DMS153 treated with DMSO at 0.1 percent for 48 hours (cell line): Measurements from ENCODE around the gene TMPRSS9.

Experiments
- DNase-seq: peaks from one replicate; lab custom pipeline; 2025; ENCODE audit not compliant: unreplicated experiment; lab: John Stamatoyannopoulos, UW

TMPRSS9 gene

DNA sequence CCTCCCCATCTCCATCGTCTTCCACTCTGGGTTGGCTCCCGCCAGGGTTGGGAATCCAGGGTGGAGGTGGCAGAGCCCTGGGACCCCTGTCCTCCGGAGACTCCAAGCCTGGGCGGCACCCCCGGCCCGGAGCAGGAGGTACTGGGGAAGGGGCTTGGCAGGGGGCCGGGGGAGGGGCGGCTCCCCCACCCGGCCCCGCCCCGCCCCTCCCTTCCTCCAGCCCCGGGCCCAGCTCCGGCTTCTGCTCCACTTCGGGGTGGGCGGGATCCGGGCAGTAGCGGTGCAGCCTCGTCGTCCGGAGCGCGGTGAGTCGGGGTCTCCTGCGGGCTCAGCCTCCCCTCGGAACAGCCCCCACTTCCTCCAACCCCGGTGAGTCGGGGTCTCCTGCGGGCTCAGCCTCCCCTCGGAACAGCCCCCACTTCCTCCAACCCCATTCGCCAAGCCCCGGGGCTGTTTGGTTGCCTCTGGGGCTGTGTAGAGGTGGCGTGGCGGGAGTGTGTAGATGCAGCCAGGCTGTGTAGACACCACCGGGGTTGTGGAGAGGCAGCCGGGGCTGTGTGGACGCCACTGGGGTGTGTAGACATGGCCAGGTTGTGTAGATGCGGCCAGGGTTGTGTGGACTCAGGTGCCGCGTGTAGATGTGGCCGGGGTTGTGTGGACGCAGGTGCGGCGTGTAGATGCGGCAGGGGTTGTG is at the start of gene TMPRSS9:
TSS of gene TMPRSS9 (plus strand) at position 274 of the 694 bp plus-strand sequence. CDS start 29,521 bp downstream, outside the sequence.
- DNase-seq = no peak

GRCh38 chr19:2311093-2311492 is 49.0 kb upstream of the TMPRSS9 start:
- no peak for DNase-seq

DNA sequence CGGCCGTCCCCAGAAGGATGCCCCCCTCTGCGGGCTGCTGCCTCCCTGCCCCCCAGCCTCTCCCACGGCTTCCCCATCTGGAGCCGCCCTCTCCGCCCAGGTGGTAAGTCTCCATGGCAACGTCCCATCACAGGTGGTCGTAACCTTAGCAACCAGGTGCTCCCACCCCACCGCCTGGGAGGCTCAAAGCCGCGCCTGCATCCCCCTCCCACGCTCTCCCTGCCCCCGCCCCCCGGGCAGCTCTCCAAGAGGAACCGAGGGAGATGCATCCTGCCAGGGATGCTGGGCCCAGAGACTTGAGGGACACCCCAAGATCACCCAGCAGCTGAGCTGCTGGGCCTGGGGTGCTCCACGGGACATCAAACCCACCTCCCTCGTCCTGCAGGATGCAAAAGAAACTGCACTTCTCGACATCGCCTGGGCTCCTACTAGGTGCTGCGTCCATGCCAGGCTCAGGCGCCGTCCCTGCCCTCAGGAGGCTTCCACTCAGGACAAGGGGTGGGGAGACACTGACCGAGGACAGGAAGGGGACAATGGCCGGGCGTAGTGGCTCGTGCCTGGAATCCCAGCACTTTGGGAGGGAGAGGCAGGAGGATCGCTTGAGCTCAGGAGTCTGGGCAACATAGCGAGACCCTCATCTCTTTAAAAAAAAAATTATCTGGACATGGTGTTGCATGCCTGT is 47.1 kb upstream of the TMPRSS9 start:
- DNase-seq = no peak

- no peak for DNase-seq
Measured at GRCh38 chr19:2315121-2315817, 44.8 kb upstream of the TMPRSS9 start.

DNA sequence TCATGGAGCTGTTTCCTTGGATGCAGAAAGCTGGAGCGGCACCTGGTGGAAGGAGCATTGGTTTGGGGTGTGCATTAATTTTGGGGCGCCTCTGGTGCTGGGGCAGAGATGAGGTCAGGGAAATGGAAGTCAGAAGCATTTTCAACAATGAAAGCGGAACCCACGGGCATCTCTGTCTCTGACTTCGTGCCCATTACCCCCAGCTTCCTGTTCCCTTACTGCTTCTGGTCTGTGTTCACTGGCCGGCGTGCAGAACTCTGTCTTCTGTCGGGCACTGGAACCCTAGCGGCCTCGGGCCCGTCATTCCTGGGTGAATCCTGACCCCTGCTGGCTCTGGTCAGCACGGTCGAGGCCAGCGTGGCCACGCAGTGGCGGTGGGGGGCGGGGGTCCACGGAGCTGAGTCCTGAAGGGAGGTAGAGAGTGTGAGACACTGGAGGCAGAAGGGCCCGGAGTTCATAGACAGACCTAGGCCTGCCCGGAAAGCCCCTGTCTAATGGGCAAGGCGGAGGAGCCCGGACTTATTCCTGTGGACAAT is 44.2 kb upstream of the TMPRSS9 start:
- DNase-seq = no peak

- no peak for DNase-seq
Measured at GRCh38 chr19:2317300-2317699, 42.8 kb upstream of the TMPRSS9 start.

DNA sequence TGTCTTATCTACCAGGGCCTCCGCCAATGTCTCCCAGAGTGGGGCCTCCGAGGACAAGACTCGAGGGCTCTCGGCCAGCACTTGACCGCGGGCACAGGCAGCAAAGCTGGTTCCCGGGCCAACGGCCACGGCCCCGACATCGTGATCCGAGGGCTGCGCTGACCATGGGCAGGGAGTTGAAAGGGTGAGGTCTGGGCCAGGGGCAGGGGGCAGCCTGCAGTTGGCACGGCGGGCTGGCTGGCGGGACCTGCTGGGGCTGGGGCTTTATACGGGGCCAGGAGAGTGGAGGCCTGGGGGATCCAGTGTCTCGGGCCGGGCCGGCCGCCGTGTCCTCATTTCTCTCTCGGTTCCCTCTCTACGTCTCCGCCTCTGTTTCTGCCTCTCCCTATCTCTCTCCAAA is 42.3 kb upstream of the TMPRSS9 start:
- DNase-seq = no peak

DNA sequence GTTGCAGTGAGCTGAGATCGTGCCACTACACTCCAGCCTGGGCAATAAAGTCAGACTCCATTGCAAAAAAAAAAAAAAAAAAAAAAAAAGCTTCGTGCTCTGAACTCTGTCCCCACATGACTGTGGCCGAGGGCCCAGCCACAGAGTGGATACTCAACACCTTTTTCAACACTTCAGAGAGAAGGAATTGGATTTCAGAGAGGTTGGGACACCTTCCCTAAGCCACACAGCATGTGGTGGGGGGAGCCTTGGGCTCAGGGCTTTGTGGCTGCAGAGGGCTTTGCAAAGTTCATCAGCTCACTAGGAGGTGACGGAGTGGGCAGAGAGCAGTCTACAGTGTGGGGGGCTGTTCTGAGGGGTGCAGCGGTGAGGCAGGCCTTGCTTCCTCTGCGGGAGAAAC is 41.1 kb upstream of the TMPRSS9 start:
- DNase-seq = no peak

GRCh38 chr19:2319551-2319950 is 40.5 kb upstream of the TMPRSS9 start:
- DNase-seq = no peak

GRCh38 chr19:2320049-2320448 is 40.0 kb upstream of the TMPRSS9 start:
- no peak for DNase-seq

- DNase-seq = no peak
Measured at GRCh38 chr19:2320939-2321338, 39.1 kb upstream of the TMPRSS9 start.

GRCh38 chr19:2321565-2322283 is 38.3 kb upstream of the TMPRSS9 start:
- DNase-seq = no peak

DNA sequence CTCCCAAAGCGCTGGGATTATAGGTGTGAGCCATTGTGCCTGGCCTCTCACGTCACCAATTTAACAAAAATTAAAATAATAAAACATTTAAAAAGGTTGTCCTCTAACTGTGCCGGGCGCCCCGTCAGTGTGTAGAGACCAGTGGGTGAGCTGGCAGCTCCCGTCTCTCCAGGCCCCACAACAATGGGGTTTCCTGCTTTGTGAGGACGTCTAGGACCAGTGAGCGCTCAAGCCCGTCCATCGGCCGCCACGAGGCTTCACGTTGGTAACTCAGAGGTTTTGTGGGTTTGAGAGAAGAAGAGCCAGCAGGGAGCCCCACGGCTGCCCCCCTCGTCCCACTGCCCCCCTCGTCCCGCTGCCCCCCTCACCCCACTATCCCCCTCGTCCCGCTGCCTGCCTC is 36.4 kb upstream of the TMPRSS9 start:
- no peak for DNase-seq

DNA sequence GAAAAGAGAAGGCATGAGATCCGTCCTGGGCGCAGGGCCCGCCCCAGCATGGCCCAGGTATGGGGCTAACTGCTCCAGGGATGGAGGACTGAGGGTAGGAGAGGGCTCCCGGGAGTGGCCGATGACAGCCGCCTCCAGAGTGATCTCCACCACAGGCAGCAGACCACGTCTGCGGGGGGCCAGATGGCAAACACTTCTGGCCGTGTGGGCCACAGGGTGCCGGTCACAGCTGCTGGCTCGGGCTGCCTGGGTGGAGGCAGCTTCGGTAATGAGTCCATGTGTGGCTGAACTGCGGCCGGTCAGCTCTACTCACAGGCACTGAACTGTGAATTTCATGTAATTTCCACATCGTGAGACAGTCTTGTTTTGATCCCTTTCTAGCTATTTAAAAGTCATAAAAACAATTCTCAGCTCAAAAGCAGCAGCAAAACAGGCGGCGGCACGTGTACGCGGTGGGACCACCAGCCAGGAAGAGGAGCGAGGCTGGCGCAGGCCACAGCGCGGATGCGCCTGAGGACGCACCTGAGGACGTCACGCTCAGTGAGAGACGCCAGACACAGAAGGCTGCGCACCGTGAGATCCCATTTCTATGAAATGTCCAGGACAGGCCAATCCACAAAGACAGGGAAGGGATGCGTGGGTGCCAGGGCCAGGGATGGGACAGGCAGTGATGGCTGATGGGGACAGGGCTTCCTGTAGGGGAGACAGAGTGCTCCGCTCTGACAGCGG is 35.7 kb upstream of the TMPRSS9 start:
- no peak for DNase-seq

GRCh38 chr19:2325281-2326046 is 34.6 kb upstream of the TMPRSS9 start:
- no peak for DNase-seq

DNA sequence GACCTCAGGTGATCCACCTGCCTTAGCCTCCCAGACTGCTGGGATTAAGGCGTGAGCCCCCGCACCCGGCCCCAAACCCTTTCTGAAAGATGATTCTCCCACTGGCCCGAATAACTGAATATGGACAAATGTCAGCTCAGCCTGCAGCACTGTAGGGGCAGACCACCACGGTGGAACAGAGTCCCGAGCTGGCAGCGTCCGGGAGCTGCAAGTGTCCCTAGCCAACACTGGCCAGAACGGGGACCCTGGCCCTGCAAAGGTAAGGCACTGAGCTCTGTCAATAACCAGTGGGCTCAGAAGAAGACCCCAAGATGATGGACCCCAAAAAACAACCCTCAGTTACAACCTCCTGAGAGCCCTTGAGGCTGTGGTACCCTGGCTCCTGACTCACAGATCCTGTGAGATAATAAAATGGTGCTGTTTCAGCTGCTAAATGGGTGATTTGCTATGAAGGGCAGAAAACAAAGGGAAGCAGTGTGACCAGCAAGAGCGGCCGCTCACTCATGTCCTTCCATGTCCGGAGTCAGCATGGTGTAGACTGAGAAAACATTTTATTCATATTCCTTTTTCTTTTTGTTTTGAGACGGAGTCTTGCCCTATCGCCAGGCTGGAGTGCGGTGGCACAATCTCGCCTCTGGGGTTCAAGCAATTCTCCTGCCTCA is 33.2 kb upstream of the TMPRSS9 start:
- DNase-seq = no peak

- DNase-seq = peak; percentile 35
Measured at GRCh38 chr19:2327773-2328400, 32.2 kb upstream of the TMPRSS9 start.

- peak; percentile 60 for DNase-seq
Measured at GRCh38 chr19:2328401-2329148, 31.5 kb upstream of the TMPRSS9 start, which contains the start of the genes LSM7 and SPPL2B. Gene LSM7, minus strand, starts transcription at chr19:2328586. Its CDS starts 20 bp downstream, at chr19:2328566. Gene SPPL2B, plus strand, starts transcription at chr19:2328684. Its CDS starts 26 bp downstream, at chr19:2328710.
